Measurements from ENCODE around the gene RNF157.
"Not testable (repeated sequence)": the region's sequence is repeated elsewhere in the genome, so short reads cannot be mapped to it uniquely, and the experiment has no call there.

Gene RNF157

DNA sequence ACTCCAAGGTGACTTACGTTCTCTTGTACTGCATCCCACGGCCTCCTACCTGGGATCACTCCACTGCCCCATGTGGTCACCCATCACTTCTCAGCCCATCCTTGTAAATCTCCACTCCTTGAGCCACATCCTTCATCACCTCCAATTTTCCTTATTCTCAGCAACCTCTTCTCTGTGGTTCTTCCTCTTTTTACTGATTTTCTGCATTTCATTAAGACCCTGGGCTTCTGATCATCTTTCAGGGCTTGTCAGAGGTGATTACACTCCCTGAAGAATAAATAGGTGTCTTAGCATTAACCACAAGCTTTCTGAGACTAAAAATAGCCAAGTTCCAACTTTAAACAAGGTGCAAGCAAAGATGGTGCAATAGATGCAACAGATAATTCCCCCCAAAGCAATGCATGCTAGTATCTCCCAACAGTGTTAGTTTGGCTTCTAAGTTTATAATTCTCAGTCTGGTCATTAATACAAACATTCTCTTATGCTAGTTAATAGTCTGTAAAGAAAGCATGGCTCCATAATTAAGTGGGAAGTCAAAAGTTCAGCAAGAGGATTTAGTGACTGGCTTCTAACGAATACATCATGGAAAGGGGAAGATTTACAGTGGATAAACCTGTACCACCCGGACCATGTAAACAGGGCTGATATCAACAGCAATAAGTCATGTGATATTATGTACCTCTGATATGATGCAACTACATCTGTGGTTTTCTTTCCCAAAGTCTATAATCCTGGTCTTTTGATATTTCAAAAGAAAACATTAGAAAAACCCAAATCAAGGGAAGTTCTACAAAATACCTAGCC is 51.9 kb downstream of the RNF157 start:
- no peak for DNase-seq (ENCODE audit: low spot score)

DNA sequence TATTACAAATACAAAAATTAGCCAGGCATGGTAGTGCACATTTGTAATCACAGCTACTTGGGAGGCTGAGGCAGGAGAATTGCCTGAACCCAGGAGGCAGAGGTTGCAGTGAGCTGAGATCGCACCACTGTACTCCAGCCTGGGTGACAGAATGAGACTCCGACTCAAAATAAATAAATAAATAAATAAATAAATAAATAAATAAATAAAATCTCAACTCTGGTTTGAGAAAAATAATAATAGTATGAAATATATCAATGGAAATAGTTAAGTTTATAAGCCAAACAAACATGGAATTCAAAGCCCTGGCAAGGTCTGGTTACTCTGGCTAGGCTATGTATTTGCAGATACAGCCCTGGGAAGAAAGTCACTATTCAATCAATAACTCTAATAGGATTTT is 53.5 kb downstream of the RNF157 start:
- DNase-seq (ENCODE audit: low spot score): not testable (repeated sequence)

DNA sequence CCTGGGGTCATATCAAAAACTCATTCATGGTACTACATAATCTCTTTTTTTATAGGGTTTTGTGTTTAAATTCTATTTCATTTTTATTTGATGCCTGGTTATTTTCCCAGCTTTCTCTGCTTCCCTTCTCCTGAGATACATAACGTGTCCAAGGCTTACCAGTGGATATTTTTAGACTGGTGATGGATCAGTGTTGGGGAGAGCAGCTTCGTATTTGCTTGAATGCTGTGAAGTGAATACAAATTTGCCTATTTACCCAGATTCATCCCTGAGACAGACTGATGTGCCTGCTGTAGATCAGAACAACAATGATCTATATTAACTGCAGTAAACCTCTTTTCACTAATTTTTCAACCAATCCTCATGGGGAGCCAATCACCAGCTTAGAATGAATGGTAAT is 56.0 kb downstream of the RNF157 start:
- DNase-seq (ENCODE audit: low spot score): no peak

DNA sequence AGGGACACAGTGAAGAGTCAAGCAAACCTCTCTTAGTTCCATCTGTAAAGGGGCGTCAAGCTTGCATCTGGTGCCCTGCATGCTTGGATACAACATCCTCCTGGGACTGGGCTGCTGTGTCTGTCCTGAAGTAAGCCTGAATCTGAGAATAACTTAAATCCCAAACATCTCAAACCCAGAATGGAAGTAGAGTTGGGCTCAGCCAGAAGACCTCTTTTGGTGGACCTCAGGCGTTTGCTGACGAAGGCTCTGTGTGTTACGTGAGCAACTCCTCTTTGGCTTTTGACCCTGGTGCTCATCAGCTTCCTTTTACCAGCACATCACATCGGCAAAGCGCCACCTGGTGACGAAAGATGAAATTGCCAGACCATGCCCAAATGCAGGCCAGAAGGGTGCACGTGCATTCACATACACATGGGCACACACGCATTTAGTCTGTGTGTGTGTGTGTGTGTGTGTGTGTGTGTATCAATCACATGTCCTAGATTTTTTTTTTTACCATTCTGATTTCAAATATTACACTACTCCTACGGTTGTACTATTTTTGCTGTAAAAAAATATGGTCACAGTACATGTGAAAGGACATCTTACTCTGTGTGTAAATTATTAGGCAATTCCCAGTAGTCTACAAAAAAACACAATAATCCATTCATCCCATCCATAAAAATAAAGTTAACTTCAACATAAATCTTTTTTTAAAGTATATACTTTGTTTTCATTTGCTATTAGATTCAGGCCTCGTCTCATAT is 58.1 kb downstream of the RNF157 start:
- peak; percentile 86 for DNase-seq (ENCODE audit: low spot score)

DNA sequence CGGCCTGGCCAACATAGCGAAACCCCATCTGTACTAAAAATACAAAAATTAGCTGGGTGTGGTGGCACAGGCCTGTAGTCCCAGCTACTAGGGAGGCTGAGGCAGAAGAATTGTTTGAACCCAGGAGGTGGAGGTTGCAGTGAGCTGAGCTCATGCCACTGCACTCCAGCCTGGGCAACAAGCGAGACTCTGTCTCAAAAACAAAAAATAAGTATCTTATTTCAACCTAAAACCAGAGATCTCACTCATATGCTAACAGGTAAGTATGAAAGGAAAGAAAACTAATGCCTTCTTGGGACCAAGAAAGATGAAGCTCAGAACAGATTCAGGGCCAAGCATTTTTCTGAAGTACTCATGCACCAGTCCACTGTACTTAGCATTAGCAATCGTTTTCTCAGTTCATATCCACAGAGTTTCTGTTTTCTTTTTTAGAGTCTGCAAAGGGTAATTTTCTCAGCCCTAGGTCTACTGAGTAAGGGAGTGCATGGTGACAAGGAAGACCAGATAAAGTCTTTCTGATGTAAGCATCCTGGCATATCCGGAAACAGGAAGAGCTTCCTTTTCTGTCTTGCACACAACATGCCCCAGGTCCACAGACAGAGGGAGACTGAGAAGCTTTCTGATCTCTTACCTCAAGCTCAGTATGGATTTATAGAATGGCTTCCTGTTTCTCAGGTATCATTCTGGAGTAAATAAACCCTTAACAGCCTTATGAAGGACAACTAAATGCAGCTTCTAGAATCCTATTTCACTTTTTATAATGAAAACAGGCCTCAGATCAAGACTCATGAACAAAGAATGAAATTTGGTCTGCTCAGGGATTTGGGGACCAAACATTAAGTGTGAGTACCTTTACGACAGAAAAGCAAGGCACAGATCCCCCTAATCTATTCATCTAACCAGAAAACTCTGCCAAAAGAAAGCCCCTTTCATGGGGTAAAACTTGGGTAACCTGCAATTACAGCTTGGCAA is 60.5 kb downstream of the RNF157 start:
- no peak for DNase-seq (ENCODE audit: low spot score)

DNA sequence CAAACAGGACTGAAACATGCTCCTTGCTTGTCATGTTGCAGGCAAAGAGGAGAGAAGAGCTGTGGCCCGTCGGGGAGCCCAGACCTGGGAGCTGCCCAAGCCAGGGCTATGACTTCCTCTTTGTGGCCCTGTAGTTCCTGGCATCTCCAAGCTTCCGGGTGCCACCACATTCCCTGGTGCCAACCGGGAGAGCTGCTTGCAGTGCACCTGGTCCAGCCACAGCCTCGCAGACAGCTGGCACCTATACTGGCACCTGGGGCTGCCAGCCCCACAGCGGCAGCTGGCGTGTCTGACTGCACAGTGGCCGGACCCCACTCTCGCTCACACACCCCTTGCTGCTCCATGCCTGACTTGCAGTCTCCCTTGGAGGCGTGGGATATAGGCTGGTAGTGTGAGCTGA is 62.2 kb downstream of the RNF157 start:
- DNase-seq (ENCODE audit: low spot score): no peak

DNA sequence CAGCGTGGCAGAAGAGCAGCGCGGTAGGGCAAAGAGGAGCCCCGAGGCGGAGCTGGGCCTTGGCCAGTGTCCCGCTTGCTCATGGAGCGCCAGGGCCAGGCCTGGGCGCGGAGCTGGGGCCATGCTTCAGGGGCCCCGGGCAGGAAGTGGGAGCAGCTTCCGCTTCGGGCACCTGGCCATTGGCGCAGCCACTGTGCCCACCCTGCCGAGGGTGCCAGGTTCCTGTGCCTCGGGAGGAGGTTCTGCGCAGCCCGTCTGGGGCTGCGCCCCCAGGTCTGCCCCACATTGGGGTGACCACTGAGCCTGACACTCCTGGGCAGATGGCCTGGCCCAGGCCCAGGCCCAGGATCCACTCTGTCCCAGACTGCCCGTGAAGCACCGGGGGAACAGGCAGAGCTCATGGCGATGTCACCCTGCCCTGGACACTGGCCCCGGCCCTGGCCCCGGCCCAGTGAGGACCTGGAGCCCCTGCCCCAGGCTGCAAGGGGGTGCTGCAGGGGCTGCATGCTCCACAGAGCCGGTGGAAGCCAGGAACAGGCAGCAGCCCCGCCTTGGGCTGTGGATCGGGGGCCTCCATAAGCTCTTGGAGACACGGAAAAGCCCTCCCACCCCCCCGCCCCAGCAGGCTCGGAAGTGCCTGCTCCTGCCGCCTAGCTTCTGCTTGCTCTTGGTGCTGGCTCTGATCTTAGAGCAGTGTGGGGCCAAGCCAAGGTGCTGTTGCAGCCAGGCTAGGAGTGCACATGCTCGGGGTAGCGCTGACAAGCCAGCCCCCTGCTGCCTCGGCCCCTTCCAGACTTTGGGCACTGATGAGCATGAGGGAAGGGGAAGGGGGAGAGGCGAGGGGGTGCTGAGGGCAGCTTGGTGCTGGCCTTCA is 63.4 kb downstream of the RNF157 start:
- no peak for DNase-seq (ENCODE audit: low spot score)

DNA sequence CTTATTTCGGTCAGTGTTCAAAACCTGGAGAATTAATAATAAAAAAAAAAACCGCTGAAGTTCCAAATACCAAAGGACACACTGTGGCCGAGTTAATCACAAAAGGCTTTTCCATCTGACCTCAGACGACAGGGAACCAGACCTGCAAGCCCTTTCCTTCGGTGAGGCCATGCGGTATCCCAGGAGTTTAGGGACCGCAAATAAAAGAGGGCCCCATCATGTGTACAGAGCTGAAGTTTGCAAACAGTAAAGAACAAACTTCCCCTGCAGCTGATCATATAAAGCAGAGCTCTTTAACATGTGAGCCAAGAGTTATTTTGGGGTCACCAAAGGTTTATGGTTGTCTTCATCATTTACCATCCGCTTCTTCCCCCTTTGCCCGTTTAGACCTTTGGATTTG is 66.3 kb downstream of the RNF157 start:
- DNase-seq (ENCODE audit: low spot score): no peak

DNA sequence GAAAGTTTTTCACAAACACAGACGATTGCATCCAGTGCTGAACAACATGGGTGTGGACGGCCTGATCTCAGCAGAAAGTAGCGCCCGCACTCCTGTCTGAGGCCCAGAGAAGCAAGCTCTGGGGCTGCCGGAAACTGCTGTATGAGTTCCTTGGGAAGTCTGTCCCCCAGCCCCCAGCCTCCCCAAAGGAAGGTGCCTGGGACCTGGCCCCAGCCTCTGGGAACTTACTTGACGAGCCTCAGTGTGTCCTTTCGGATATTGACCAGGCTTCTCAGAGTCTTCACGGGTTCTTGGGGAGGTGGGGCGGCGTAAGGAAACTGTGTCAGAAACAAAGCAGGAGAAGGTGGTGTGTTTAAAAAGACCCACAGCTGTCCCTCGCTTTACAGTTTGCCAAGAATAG is 66.8 kb downstream of the RNF157 start:
- DNase-seq (ENCODE audit: low spot score): no peak

DNA sequence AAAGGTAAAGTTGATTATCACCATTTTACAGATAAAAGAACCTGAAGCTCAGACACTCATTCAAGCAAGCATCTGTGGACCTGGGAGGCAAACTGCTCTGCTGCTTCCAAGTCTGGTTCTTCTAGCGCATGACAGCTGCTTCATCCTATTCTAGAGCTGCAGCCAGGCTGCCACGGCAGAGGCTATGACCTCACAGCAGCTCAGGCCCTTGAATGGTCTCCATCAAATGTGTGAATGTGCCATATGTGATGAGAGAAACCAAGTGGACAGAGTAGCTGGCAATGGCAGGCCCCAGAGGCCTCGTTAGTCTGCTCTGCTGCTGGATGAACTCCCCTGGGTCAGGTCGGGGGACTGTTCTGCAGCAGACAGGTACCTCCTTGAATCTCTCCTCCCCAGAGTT is 68.6 kb downstream of the RNF157 start:
- DNase-seq (ENCODE audit: low spot score): no peak

DNA sequence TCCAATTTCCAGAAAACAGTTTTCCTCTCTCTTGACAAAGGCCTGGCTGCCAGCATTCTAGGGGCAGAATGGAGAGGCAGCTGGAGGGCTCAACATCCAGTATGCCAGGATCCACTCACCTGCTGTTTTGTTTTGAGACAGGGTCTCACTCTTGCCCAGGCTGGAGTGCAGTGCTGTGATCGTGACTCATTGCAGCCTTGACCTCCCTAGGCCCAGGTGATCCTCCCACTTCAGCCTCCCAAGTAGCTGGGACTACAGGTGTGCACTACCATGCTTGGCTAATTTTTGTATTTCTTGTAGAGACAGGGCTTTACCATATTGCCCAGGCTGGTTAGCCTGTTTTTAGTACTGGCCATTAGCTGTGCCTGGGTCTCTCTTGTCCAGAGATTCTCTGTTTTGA is 70.2 kb downstream of the RNF157 start:
- DNase-seq (ENCODE audit: low spot score): no peak

DNA sequence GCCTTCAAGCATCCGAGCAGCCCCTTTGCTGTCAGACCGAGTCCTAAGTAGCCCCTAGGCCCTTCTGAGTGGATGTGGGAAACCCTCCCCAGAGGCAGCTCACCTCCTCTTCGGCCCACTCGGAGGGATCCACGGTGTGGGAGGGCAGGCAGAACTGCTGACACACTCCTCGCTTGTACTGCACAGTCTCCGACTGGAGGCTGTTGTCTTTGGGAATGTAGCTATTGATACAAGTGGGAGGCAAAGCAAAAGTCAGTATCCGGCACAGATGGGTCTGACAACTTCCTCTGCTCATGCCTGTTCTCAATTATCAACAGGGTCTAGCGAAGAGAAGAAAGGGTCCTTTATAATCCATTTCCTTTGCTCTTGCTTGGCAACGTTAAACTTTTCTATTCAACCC is 73.4 kb downstream of the RNF157 start:
- DNase-seq (ENCODE audit: low spot score): no peak

DNA sequence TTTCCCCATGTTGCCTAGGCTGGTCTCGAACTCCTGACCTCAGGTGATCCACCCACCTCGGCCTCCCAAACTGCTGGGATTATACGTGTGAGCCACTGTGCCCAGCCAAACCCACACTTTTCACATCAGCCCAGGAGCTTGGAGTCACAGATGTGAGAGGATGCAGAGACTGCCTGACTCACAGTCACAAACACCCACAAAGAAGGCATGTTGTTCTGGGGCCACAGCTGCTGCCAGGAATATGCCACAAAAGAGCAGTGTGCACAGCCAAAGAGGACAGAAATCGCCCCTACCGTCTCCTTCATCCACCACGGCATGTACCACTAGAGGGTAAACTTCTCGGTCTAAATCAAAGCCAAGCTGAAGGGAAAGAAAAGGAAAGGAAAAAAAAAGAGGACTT is 74.1 kb downstream of the RNF157 start:
- DNase-seq (ENCODE audit: low spot score): no peak

DNA sequence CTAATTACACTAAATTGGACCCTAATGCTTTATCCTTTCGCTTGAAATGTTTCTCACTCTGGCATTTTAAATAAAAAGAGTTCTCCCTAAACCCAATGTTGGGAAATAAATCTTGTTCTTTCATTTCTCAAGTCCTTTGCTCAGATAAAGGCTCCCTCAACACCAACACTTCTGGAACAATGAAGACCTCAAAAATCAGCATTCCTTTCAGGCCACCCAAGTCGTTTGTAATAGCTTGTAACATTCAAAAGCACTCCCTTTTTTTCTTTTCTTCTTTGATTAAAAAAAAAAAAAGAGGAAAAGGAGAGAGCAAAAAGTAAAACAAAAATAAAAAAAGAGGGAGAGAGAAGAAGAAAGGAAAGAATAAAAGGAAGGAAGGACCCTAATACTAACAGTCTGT is 76.0 kb downstream of the RNF157 start:
- DNase-seq (ENCODE audit: low spot score): no peak

DNA sequence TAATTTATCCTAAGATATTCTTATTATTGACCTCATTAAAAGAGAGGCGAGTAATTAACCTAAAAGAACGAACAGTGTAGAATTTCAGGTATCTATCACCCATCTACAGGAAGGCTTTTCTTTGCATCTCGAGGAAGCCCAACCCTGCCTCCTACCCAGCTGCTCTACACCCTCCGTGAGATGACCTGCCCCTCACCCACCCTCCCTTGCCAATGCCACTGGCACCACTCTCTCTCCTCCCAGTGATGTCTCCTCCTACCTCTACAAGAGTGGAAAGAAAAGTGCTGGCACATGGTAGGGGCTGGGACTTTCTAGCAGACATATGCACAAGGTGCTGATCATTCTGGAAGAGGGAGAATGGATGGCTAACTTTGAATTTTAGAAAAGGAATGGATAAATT is 76.4 kb downstream of the RNF157 start:
- no peak for DNase-seq (ENCODE audit: low spot score)

DNA sequence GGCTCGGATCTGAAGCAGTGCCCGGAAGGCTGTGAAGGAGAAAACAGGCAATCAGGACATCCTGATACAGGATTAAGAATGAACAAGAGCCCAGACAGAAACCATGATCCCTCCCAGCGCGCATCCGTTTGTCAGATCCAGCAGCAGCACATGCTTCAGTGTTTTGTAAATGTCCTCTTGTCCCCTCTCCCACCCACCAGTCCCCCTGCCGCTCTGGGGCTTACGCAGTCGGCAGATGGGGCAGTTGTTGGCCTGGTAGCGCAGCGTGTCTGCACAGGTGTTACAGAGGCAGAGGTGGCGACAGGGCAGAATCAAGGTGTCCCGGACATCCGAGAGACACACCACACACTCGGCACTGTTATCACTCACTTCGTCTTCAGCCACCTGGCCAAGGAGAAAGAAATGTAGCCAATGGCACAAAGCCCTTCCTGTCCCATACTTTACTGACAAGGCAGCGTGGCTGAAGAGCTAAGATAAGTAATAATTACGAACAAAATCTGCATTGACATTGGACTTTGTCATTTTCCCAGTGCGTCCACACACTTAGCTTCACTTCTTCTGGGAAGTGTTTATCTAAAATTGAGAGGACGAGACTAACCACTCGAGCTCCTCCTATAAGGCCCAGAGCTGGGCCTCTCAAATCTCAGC is 78.5 kb downstream of the RNF157 start:
- no peak for DNase-seq (ENCODE audit: low spot score)

DNA sequence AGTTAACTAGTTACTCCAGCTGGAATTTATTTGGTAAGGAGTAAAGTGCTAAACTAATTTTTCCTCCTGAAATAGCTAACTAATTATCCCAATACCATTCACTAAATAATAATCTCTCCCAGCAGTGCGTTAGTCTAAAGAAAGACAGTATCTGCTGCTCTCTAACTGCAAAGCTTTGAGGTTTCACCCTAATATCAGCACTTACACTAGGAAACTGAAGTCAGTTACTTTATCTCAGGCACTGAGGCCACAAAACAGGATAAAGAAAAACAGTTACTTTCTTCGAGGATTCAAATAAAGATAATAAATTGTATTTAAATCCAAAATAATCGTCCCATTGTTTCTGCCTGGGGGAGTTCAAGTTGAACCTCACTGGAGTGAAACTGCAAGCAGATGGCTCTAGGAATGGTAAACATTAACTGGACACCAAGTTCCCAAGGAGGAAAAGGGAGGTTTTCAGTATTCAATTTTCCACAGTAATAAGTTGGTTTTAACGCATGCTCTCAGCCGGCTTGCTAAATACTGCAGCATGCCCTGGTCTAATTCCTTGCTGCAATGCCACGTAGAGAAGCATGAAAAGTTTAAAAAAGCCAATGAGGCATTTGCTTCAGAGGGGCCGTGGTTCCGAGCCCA is 79.3 kb downstream of the RNF157 start:
- no peak for DNase-seq (ENCODE audit: low spot score)

DNA sequence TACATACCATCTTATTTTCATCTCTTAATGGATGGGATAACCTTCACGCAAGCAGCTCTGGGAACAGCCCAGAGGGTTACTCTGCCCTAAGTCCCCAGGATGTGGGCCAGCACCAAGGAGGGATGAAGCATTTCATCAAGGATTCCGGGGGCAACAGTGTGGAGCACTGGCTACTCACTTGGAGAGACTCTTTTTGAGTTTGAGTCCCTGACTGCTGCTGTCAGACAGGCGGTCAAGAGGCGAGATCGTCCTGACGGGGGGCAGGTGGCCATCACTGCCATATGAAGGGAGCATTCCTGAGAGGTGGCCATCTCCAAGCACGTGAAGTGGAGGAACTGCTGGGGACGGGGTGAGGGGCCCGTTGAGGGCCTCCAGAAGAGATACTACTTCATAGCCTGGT is 81.1 kb downstream of the RNF157 start:
- DNase-seq (ENCODE audit: low spot score): no peak

DNA sequence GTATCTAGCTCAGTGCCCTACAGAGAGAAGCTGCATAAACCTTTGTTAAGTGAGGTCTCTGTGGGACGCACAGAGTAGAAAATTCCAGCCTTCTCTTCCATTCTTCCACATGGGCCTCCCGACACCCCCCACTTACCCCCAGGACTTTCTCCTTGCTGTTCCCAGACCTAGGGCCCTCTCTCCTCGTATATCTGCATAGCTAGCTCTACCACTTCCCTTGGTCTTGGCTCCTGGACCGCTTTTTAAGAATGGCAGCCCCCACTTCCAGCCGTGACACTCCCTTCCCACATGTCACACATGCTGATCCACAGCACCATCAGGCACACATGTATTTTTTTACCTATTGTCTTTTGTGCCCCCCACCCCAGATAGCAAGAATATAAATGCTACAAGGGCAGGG is 82.5 kb downstream of the RNF157 start:
- DNase-seq (ENCODE audit: low spot score): no peak

DNA sequence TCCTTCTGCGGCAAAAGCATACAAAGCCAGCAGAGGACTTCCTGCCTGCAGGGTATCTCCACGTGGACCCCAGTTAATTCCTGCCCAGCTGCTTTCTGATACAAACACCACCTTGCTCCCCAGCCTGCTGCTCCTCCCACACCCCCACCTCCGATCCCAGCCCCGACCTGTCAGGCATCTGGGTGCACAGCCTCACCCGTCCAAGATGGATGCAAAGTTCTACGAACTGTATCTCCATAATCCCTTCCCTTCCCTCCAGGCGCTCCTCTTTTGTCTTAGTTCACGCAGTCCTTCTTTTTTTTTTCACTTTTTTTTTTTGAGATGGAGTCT is 83.7 kb downstream of the RNF157 start:
- no peak for DNase-seq (ENCODE audit: low spot score)
